Astrocyte (in vitro differentiated cells and primary cell): ENCODE measurements around the gene ROR1. TPM values are rescaled to one million over a fixed set of nuclear protein-coding genes. Genes with fewer than 3 reads are reported as not detected.

ENCODE experiments used
- DNase-seq: peaks from one replicate; pipeline ENCODE4 v3.0.0-alpha.2; 2010; ENCODE audit warnings: low read depth
- FAIRE-seq: peaks from 2 replicates; lab custom pipeline; 2011; peaks lifted over from hg19 to GRCh38; lab: Jason Lieb, UNC
- H2AFZ ChIP-seq: 2 replicates; pipeline ENCODE4 v1.6.0; 2012; ENCODE audit warnings: low read depth, low read length, inconsistent platforms
- H3K27ac ChIP-seq: 2 replicates; pipeline ENCODE4 v1.5.1; 2011; ENCODE audit warnings: low read depth, low read length, inconsistent platforms
- H3K27me3 ChIP-seq: 2 replicates; pipeline ENCODE4 v1.6.0; 2011; ENCODE audit warnings: low read length, inconsistent platforms; ENCODE audit not compliant: insufficient read depth
- H3K36me3 ChIP-seq: 2 replicates; pipeline ENCODE4 v1.5.1; 2011; ENCODE audit warnings: low read length, inconsistent platforms; ENCODE audit not compliant: insufficient read depth
- H3K4me1 ChIP-seq: 2 replicates; pipeline ENCODE4 v1.5.1; 2011; ENCODE audit warnings: low read length, inconsistent platforms; ENCODE audit not compliant: insufficient read depth
- H3K4me2 ChIP-seq: 2 replicates; pipeline ENCODE4 v1.6.0; 2012; ENCODE audit warnings: low read length, inconsistent platforms
- H3K4me3 ChIP-seq: 2 replicates; pipeline ENCODE4 v1.5.1; 2011; ENCODE audit warnings: low read depth, mild to moderate bottlenecking, low read length, inconsistent platforms; ENCODE audit not compliant: insufficient read depth
- H3K79me2 ChIP-seq: 2 replicates; pipeline ENCODE4 v1.6.0; 2012; ENCODE audit warnings: mild to moderate bottlenecking, low read length, inconsistent platforms; ENCODE audit not compliant: insufficient read depth
- H3K9ac ChIP-seq: 2 replicates; pipeline ENCODE4 v1.6.0; 2012; ENCODE audit warnings: mild to moderate bottlenecking, low read length, inconsistent platforms
- H3K9me3 ChIP-seq: 2 replicates; pipeline ENCODE4 v1.5.1; 2012; ENCODE audit warnings: low read depth, mild to moderate bottlenecking, low read length, inconsistent platforms; ENCODE audit not compliant: insufficient read depth
- H4K20me1 ChIP-seq: 2 replicates; pipeline ENCODE4 v1.6.0; 2012; ENCODE audit warnings: low read length, inconsistent platforms; ENCODE audit not compliant: insufficient read depth
- H3K27ac Mint-ChIP-seq: one replicate; pipeline ENCODE4 v1.8.0; 2021; ENCODE audit warnings: mild to moderate bottlenecking, mixed read lengths; ENCODE audit not compliant: unreplicated experiment
- H3K27me3 Mint-ChIP-seq: one replicate; pipeline ENCODE4 v1.8.0; 2021; ENCODE audit warnings: low read depth, mixed read lengths; ENCODE audit not compliant: unreplicated experiment
- H3K36me3 Mint-ChIP-seq: one replicate; pipeline ENCODE4 v1.8.0; 2021; ENCODE audit warnings: low read depth, mixed read lengths; ENCODE audit not compliant: unreplicated experiment
- H3K4me1 Mint-ChIP-seq: one replicate; pipeline ENCODE4 v1.8.0; 2021; ENCODE audit warnings: low read depth, mixed read lengths; ENCODE audit not compliant: unreplicated experiment
- H3K4me3 Mint-ChIP-seq: one replicate; pipeline ENCODE4 v1.8.0; 2021; ENCODE audit warnings: mild to moderate bottlenecking, moderate library complexity, mixed read lengths; ENCODE audit not compliant: unreplicated experiment
- H3K9me3 Mint-ChIP-seq: one replicate; pipeline ENCODE4 v1.8.0; 2021; ENCODE audit warnings: mild to moderate bottlenecking, mixed read lengths; ENCODE audit not compliant: unreplicated experiment
- EZH2 ChIP-seq: IDR thresholded peaks from 2 replicates; pipeline ENCODE4 v1.6.1; 2012; ENCODE audit warnings: mild to moderate bottlenecking, low read length, inconsistent platforms; ENCODE audit not compliant: insufficient read depth
- total RNA-seq: library from RNA; stranded (reverse); gene quantifications from 2 replicates; pipeline ENCODE4 v1.2.1, GENCODE V29; 2021
- TF ChIP-seq, protein P1 (sequence below): IDR thresholded peaks from 2 replicates; pipeline ENCODE4 v1.5.1; 2011; ENCODE audit warnings: low read depth, mild to moderate bottlenecking, inconsistent platforms, low read length, moderate library complexity; ENCODE audit not compliant: insufficient read depth

ROR1 gene
- total RNA-seq, 1 donor from 2014 or later = 38.3 TPM

DNA sequence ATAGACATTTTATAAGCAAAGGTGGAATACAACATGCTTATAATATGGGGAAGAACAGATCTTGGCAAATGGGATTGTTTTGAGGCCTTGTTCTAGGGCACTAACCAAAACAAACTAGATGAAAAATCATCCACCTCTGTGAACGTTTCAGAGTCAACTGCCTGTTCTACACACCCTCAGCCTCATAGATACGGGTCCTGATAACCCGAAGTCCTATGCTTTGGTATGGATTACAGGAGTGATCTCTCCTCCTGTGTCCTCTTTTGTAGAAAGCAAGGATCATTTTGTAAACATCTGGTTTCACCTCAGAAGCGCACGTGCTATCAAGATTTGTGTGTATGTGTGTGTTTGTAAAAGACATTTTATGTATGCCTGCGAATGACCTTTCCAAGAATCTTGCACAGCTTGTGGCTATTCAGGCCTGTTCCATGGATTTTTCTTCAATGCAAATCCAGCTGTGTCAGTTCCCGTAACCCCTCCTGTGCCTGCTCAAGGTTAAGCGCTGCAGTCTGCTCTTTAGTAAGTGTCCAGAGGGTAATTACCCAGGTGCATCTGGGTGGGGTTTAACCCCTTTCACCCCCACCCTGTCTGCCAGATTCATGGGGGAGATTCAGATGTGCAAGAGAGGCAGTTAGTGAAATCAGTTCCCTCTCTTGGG lies 132.4 kb downstream of the ROR1 start:
- H3K36me3 ChIP-seq = no peaks in the 10 kb centered on the region
- no peaks in the 10 kb centered on the region for H3K9me3 ChIP-seq
- H3K27me3 ChIP-seq = no peaks in the 10 kb centered on the region
- H3K4me2 ChIP-seq = no peak overlapping the region
- Mint-ChIP-seq H3K4me3 (peak overlapping the region; percentile 27), H3K9me3 (no peaks in the 10 kb centered on the region), H3K36me3 (peaks cover 5% of the 10 kb centered on the region), H3K27me3 (no peaks in the 10 kb centered on the region), H3K27ac (peak overlapping the region; percentile 64), H3K4me1 (peaks cover 33% of the 10 kb centered on the region)
- DNase-seq (no peak), FAIRE-seq (no peak)
- TF ChIP-seq, protein P1, sequence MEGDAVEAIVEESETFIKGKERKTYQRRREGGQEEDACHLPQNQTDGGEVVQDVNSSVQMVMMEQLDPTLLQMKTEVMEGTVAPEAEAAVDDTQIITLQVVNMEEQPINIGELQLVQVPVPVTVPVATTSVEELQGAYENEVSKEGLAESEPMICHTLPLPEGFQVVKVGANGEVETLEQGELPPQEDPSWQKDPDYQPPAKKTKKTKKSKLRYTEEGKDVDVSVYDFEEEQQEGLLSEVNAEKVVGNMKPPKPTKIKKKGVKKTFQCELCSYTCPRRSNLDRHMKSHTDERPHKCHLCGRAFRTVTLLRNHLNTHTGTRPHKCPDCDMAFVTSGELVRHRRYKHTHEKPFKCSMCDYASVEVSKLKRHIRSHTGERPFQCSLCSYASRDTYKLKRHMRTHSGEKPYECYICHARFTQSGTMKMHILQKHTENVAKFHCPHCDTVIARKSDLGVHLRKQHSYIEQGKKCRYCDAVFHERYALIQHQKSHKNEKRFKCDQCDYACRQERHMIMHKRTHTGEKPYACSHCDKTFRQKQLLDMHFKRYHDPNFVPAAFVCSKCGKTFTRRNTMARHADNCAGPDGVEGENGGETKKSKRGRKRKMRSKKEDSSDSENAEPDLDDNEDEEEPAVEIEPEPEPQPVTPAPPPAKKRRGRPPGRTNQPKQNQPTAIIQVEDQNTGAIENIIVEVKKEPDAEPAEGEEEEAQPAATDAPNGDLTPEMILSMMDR = no peak
- TF ChIP-seq EZH2 = no peak
- H3K27ac ChIP-seq = no peak overlapping the region
- peaks cover 3% of the 10 kb centered on the region for H3K4me1 ChIP-seq
- peaks cover 17% of the 10 kb centered on the region for H4K20me1 ChIP-seq
- H3K79me2 ChIP-seq = peaks cover 12% of the 10 kb centered on the region
- H3K9ac ChIP-seq = no peak overlapping the region
- no peak overlapping the region for H3K4me3 ChIP-seq
- no peak overlapping the region for H2AFZ ChIP-seq

DNA sequence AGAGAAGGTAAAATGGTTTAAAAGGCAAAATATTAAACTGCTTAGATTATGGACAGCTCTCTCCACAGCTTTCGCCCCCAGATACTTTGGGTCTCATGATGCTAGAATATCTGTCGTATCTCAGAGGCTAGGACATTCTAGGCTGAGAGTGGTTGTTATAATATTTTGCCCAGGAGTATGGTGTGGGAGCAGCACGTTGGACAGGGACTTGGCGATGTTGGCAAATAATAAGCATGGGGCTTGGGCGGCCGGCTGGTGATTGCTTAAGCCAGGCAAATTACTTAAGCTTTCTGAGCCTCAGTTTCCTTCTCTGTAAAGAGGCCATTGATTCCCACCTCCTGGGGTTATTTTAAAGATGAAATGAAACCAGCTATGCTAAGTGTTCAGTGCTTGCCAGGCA lies 133.2 kb downstream of the ROR1 start:
- no peak overlapping the region for H3K4me3 ChIP-seq
- Mint-ChIP-seq H3K4me3 (no peak overlapping the region), H3K27me3 (no peaks in the 10 kb centered on the region), H3K4me1 (peaks cover 33% of the 10 kb centered on the region), H3K27ac (no peak overlapping the region), H3K9me3 (no peaks in the 10 kb centered on the region), H3K36me3 (peaks cover 5% of the 10 kb centered on the region)
- no peak overlapping the region for H3K4me2 ChIP-seq
- H3K9me3 ChIP-seq = no peaks in the 10 kb centered on the region
- H3K36me3 ChIP-seq = no peaks in the 10 kb centered on the region
- peaks cover 3% of the 10 kb centered on the region for H3K4me1 ChIP-seq
- DNase-seq = no peak
- H3K9ac ChIP-seq = no peak overlapping the region
- peaks cover 22% of the 10 kb centered on the region for H4K20me1 ChIP-seq
- FAIRE-seq = no peak
- H3K79me2 ChIP-seq = peaks cover 10% of the 10 kb centered on the region
- TF ChIP-seq EZH2 = no peak
- TF ChIP-seq, protein P1 = no peak
- no peak overlapping the region for H3K27ac ChIP-seq
- no peak overlapping the region for H2AFZ ChIP-seq
- no peaks in the 10 kb centered on the region for H3K27me3 ChIP-seq

DNA sequence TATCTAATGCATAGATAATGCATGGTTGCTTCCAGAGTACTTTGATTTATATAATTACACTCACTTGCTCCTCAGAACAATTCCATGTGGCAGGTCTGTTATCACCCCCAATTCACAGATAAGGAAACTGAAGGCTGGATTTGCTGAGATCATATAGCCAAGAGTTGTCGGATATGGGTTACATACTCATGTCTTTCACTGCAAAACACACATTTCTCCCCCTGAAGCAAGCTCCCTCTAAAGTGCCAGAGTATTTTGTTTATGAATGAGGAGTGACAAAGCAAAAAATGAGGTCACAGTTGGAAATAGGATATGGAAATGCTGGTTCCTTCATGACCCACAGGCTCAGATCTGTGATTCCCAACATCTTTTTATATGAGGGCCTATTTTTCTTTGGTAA lies 134.2 kb downstream of the ROR1 start:
- peaks cover 3% of the 10 kb centered on the region for H3K4me1 ChIP-seq
- H3K9me3 ChIP-seq = no peaks in the 10 kb centered on the region
- H2AFZ ChIP-seq = no peak overlapping the region
- no peak overlapping the region for H3K4me3 Mint-ChIP-seq
- H3K4me3 ChIP-seq = no peak overlapping the region
- no peak overlapping the region for H3K9ac ChIP-seq
- no peaks in the 10 kb centered on the region for H3K9me3 Mint-ChIP-seq
- TF ChIP-seq EZH2 = no peak
- TF ChIP-seq, protein P1 = no peak
- H3K27ac Mint-ChIP-seq = no peak overlapping the region
- H3K27me3 ChIP-seq = no peaks in the 10 kb centered on the region
- H3K4me2 ChIP-seq = no peak overlapping the region
- no peak for DNase-seq
- no peaks in the 10 kb centered on the region for H3K27me3 Mint-ChIP-seq
- H3K36me3 Mint-ChIP-seq = peaks cover 5% of the 10 kb centered on the region
- H4K20me1 ChIP-seq = peaks cover 27% of the 10 kb centered on the region
- no peaks in the 10 kb centered on the region for H3K36me3 ChIP-seq
- H3K79me2 ChIP-seq = peaks cover 10% of the 10 kb centered on the region
- no peak overlapping the region for H3K27ac ChIP-seq
- peak; percentile 17 for FAIRE-seq
- H3K4me1 Mint-ChIP-seq = peaks cover 42% of the 10 kb centered on the region
